GM06990 (cell line): Measurements from ENCODE around the gene IL10RA.

Experiments used
- DNase-seq: peaks from one replicate; pipeline ENCODE4 v3.0.0-alpha.2; 2011; ENCODE audit not compliant: insufficient read length; ENCODE audit errors: extremely low read depth
- H3K27me3 ChIP-seq: replicated peaks from 2 replicates; pipeline ENCODE4 v1.6.0; 2011; ENCODE audit warnings: low read length; ENCODE audit not compliant: control insufficient read depth, insufficient read depth
- H3K36me3 ChIP-seq: 2 replicates; pipeline ENCODE4 v1.5.1; 2011; ENCODE audit warnings: low read length; ENCODE audit not compliant: control insufficient read depth, insufficient read depth
- H3K4me3 ChIP-seq: replicated peaks from 2 replicates; pipeline ENCODE4 v1.5.1; 2011; ENCODE audit warnings: low read depth, mild to moderate bottlenecking, control low read depth, low read length
- CTCF ChIP-seq: IDR thresholded peaks from 2 replicates; pipeline ENCODE4 v1.5.1; 2011; ENCODE audit warnings: low read length, control low read depth, mild to moderate bottlenecking, inconsistent platforms; ENCODE audit not compliant: insufficient read depth, poor library complexity, severe bottlenecking

Gene IL10RA

GRCh38 chr11:118046051-118046963 lies 60.1 kb downstream of the IL10RA start:
- Histone ChIP-seq H3K4me3 (no peak overlapping the region), H3K36me3 (no peaks in the 10 kb centered on the region), H3K27me3 (no peaks in the 10 kb centered on the region)
- TF ChIP-seq CTCF, result no peak
- peak; percentile 26 for DNase-seq

DNA sequence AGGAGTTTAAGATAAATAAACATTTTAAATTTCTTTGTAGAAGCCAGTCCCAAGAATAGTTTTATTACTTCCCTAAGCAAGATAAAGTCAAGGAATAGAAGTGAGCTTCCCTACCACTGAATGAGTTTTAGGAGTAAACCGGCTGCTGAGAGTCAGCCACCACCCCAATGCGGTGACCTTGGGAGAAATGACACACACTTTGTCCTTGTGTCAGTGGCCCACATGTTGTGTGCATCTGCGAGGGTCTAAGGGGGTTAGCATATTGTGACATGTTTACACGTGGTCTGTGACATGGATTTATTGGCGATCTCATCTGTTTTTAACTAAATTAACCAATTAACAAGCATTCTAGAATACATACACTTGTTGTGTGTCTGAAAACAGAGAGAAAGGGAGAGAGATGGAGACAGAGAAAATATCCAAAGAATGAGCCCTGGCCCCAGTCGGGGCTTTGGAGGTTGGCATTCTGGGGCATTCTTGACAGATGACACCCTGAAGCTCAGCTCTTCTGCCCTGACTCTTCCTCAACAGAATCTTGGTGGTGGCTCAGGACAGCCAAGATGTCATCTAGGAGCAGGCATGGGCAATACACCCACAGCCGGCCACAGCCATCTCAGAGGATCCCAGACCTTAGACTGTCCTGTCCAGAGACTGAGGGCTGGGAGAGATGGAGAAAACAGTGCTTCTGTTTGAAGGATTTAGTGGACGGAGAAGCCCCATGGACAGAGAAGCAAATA lies 60.9 kb downstream of the IL10RA start:
- no peaks in the 10 kb centered on the region for H3K27me3 ChIP-seq

DNA sequence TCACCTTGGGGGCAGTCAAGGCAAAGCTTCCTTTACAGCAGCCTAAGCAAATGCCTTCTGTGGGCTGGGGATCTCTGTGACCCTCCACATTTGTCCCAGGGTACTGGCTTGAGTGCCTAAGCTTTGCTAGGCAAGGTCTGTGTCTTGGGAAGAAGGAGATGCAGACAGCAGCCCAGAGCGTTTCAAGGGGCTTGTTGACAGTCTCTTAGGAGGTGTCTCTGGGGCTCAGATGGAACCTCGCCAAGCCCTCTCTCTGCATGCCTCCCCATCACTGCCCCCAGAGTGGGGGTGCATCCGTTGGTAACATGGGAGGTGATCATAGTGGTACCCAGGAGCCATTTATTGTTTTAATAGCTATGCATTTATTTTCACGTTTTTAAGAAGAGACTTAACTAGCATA lies 61.6 kb downstream of the IL10RA start:
- DNase-seq, result no peak
- no peak for TF ChIP-seq CTCF
- Histone ChIP-seq H3K27me3 (no peaks in the 10 kb centered on the region), H3K4me3 (no peak overlapping the region), H3K36me3 (no peaks in the 10 kb centered on the region)

More for the DNA sequence above, 60.9 kb downstream of the IL10RA start:
- Histone ChIP-seq H3K4me3 (no peak overlapping the region), H3K36me3 (no peaks in the 10 kb centered on the region)
- TF ChIP-seq CTCF, result no peak
- DNase-seq, result no peak

DNA sequence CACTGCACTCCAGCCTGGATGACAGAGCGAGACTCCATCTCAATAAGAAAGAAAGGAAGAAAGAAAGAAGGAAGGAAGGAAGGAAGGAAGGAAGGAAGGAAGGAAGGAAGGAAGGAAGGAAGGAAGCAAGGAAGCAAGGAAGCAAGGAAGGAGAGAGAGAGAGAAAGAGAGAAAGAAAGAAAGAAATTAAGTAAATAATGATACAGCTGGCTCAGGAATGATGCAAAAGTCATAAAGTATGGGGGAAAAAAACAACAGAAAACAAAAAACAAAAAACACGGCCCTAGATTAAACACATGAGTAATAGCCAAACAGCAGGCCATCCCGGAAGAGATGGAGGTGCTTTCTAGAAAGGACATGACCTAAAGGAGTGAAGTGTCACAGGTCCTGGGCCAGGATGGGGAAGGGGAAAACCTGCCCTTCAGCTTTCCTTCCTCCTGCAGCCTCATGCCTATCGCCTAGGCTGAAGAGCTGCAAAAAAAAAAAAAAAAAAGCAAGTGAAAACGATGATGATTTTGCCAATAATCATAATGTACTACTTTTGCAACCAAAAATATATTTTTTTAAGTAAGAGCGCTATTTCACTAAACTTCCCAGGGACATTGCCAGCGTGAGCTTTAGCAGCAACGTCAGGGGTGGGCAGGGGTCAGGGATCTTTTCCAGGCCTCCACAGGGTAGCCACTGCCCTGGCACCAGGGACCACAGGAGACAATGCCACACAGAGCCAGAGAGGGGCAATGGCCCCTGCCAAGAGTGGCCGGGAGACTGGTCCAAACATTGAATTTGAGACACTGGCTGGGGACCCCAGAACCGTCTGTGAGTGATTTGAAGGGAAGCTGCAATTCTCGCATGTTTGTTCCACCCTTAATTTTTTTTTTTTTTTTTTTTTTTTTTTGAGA lies 62.5 kb downstream of the IL10RA start:
- H3K4me3 ChIP-seq, result no peak overlapping the region

More for the DNA sequence above, 62.5 kb downstream of the IL10RA start:
- Histone ChIP-seq H3K36me3 (no peaks in the 10 kb centered on the region), H3K27me3 (no peaks in the 10 kb centered on the region)
- TF ChIP-seq CTCF, result no peak
- DNase-seq, result no peak
